ENCODE measurements around the gene TBCK. TPM values are rescaled to one million over a fixed set of nuclear protein-coding genes. Genes with fewer than 3 reads are reported as not detected.

Gene TBCK
- total and polyA plus RNA-seq, 9 of the 15 experiments (the other 6 are each of a cell fraction or from before 2014, with no cell fraction given) = 5.3 to 26.6 (median 16.2) TPM

GRCh38 chr4:106333186-106333585, 17.2 kb upstream of the TBCK start:
- POLR2A ChIA-PET = no interaction called here
- H3K4me2 ChIP-seq (ENCODE audit: insufficient read depth, low read length) = no peak overlapping the region
- H3K36me3 ChIP-seq (ENCODE audit: control insufficient read depth, insufficient read depth, low read length) = peaks cover 94% of the 10 kb centered on the region
- no peak overlapping the region for H3K4me3 ChIP-seq
- no peak overlapping the region for H2AFZ ChIP-seq (ENCODE audit: low read depth, low read length)
- no peaks in the 10 kb centered on the region for H4K20me1 ChIP-seq (replicated peaks; ENCODE audit: control insufficient read depth, insufficient read depth, low read length)
- H3K9ac ChIP-seq (ENCODE audit: insufficient read depth in 1 of 2, low read depth in 2 of 2, low read length in 2 of 2) = no peak overlapping the region
- ATAC-seq (no peak), DNase-seq (ENCODE audit: extremely low read depth in 1 of 4, low spot score in 3 of 4) (no peak), FAIRE-seq (no peak)
- no TSS peak for BruUV-seq (replicated peaks)
- CTCF ChIA-PET (ENCODE audit: low intra/inter-chr PET ratio) = no interaction called here
- no peaks in the 10 kb centered on the region for H3K4me1 ChIP-seq (replicated peaks in 1 of 2; ENCODE audit: control insufficient read depth in 2 of 2, insufficient read depth in 2 of 2, low read length in 2 of 2)
- intact Hi-C loops (cut with micrococcal nuclease) = no loop called here
- no peaks in the 10 kb centered on the region for H3K9me1 ChIP-seq (ENCODE audit: control insufficient read depth, insufficient read depth, low read length)
- H3K9me3 ChIP-seq (replicated peaks; ENCODE audit: control insufficient read depth, insufficient read depth, low read depth, low read length) = peaks cover 1% of the 10 kb centered on the region; the same call in 1 of the 2 replicates
- no peaks in the 10 kb centered on the region for H3K79me2 ChIP-seq (ENCODE audit: control insufficient read depth, insufficient read depth, low read length)
- 97% methylated on average over 5 of the region's 5 CpGs for WGBS (ENCODE audit: insufficient coverage, low coverage, missing lambda C conversion rate)
- no peak overlapping the region for H3K27ac ChIP-seq (ENCODE audit: extremely low read depth, low read depth, low read length)
- in situ Hi-C loops (cut with MboI) = no loop called here
- no peaks in the 10 kb centered on the region for H3K27me3 ChIP-seq (ENCODE audit: control insufficient read depth in 2 of 2, insufficient read depth in 2 of 2, low read length in 2 of 2)
- TF ChIP-seq GTF2B (IDR thresholded peaks at IDR 0.05; ENCODE audit: extremely low read depth, insufficient read length) (no peak), ILK (tag; IDR thresholded peaks at IDR 0.05; ENCODE audit: borderline replicate concordance, low read depth) (no peak), SMAD1 (IDR thresholded peaks at IDR 0.05; ENCODE audit: low read depth, low read length, partially characterized antibody) (no peak), IRF1 (CRISPR knock-in tag; IDR thresholded peaks at IDR 0.05; ENCODE audit: borderline replicate concordance) (no peak), ZNF77 (CRISPR knock-in tag; IDR thresholded peaks at IDR 0.05) (no peak), BACH1 (tag; IDR thresholded peaks at IDR 0.05) (no peak), ZNF57 (CRISPR knock-in tag; IDR thresholded peaks at IDR 0.05) (no peak), RBM22 (IDR thresholded peaks at IDR 0.05; ENCODE audit: low read depth, low read length, poor library complexity, severe bottlenecking) (no peak)
- TF ChIP-seq, protein P1, sequence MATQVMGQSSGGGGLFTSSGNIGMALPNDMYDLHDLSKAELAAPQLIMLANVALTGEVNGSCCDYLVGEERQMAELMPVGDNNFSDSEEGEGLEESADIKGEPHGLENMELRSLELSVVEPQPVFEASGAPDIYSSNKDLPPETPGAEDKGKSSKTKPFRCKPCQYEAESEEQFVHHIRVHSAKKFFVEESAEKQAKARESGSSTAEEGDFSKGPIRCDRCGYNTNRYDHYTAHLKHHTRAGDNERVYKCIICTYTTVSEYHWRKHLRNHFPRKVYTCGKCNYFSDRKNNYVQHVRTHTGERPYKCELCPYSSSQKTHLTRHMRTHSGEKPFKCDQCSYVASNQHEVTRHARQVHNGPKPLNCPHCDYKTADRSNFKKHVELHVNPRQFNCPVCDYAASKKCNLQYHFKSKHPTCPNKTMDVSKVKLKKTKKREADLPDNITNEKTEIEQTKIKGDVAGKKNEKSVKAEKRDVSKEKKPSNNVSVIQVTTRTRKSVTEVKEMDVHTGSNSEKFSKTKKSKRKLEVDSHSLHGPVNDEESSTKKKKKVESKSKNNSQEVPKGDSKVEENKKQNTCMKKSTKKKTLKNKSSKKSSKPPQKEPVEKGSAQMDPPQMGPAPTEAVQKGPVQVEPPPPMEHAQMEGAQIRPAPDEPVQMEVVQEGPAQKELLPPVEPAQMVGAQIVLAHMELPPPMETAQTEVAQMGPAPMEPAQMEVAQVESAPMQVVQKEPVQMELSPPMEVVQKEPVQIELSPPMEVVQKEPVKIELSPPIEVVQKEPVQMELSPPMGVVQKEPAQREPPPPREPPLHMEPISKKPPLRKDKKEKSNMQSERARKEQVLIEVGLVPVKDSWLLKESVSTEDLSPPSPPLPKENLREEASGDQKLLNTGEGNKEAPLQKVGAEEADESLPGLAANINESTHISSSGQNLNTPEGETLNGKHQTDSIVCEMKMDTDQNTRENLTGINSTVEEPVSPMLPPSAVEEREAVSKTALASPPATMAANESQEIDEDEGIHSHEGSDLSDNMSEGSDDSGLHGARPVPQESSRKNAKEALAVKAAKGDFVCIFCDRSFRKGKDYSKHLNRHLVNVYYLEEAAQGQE (IDR thresholded peaks at IDR 0.05; ENCODE audit: borderline replicate concordance) = no peak
- TF ChIP-seq, protein P1 (CRISPR knock-in tag; IDR thresholded peaks at IDR 0.05; ENCODE audit: low read depth) = no peak
- TF ChIP-seq, protein P2, sequence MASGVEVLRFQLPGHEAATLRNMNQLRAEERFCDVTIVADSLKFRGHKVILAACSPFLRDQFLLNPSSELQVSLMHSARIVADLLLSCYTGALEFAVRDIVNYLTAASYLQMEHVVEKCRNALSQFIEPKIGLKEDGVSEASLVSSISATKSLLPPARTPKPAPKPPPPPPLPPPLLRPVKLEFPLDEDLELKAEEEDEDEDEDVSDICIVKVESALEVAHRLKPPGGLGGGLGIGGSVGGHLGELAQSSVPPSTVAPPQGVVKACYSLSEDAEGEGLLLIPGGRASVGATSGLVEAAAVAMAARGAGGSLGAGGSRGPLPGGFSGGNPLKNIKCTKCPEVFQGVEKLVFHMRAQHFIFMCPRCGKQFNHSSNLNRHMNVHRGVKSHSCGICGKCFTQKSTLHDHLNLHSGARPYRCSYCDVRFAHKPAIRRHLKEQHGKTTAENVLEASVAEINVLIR (CRISPR knock-in tag; IDR thresholded peaks at IDR 0.05) = no peak
- TF ChIP-seq, protein P3, sequence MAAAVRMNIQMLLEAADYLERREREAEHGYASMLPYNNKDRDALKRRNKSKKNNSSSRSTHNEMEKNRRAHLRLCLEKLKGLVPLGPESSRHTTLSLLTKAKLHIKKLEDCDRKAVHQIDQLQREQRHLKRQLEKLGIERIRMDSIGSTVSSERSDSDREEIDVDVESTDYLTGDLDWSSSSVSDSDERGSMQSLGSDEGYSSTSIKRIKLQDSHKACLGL (CRISPR knock-in tag; IDR thresholded peaks at IDR 0.05; ENCODE audit: borderline replicate concordance, poor library complexity, severe bottlenecking) = no peak

All from K562 (cell line).